Middle frontal gyrus (tissue), 1 donor: ENCODE data around the gene DISC1.
"Not testable (repeated sequence)": the region's sequence is repeated elsewhere in the genome, so short reads cannot be mapped to it uniquely, and the experiment has no call there.

Experiments used
- DNase-seq: peaks from one replicate; pipeline ENCODE4 v3.0.0-alpha.2; 2015; ENCODE audit warnings: low spot score; ENCODE audit errors: extremely low spot score

DISC1 gene

DNA sequence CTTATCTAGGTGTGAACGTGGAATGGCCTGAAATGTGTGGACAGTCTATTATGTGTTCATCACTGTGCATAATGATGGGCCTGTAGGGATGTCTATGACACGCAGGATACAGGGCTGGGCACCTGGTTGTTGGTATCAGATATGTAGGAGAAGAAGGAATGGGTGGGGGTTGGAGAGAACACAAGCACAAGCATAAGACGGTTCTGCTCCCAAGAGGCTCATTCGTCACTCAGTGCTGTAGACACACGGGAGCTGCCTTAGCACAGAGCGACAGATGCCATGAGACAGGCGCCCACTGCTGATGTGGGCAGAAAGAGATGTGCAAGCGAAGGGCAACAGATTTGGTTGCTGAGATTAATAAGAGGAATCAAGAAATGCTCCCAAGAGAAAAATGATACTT is 256.2 kb downstream of the DISC1 start:
- no peak for DNase-seq

- DNase-seq: no peak
These were observed 256.8 kb downstream of the DISC1 start for GRCh38 chr1:231883382-231883781.

DNA sequence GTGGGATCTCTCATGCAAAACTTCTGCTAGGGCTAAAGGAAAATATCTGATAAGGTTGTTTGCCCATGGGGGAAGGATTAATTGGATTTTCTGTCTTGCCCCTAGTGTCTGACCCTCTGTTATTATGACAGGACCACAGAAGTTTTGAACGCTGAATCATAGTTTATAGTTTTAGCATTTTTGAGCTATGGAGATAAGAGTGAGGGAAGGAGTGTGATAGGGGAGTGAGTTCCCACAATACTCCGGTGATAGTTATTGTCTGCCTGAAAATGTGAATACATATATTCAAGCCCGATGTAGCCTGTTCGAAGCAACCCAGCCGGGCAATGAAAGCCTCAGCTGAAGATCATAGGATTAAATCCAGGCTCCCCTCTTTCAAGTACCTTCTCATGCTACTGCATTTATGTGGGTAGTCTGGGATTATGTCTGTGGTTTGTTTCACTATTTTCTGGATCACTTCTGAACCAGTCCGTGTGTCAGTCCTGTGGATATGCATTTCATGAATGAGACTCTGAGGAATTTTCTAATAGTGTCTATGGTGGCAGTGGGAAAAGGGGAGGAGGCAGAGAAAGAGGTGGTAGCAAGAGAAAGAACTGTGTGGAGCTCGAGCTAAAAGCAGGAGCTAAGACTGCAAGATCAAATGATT is 258.7 kb downstream of the DISC1 start:
- no peak for DNase-seq

- DNase-seq: no peak
These were observed 260.6 kb downstream of the DISC1 start for GRCh38 chr1:231887166-231887565.

DNA sequence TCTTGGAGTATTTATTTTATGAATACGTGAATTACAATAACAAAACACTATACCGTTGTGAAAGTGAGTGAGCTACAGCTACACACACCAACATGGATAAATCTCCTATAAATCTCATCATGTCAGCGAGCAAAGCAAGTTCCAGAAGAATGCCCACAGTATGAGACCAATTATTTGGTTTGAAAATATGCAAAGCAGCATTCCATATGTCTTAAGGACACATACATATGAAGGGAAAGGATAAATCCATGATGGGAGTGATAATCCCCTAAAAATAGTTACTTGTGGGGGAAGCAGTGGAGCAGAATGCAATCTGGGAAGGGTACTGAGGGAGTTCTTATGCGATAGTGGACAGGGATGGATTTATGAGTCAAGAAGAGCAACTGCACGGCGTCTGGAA is 261.3 kb downstream of the DISC1 start:
- no peak for DNase-seq

DNA sequence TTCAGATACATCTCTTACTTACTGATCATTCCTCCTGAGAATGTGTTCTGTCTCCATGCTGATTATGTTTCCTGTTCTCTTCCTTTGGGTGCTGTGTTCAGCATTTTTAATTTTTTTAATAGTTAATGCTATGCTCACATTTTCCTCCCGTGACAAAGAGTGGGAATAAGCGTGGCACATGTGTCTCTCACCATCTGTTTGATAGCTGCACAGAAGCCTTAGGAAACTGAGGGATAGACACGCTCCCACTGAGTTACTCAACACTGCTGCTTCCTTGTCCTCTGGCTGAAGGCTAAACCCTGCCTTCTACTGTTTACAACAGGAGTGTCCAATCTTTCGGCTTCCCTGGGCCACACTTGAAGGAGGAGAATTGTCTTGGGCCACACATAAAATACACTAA is 264.2 kb downstream of the DISC1 start:
- no peak for DNase-seq

GRCh38 chr1:231893400-231894102 is 267.0 kb downstream of the DISC1 start:
- no peak for DNase-seq

GRCh38 chr1:231896806-231897205 is 270.2 kb downstream of the DISC1 start:
- DNase-seq: no peak

GRCh38 chr1:231899046-231899445 is 272.5 kb downstream of the DISC1 start:
- no peak for DNase-seq

DNA sequence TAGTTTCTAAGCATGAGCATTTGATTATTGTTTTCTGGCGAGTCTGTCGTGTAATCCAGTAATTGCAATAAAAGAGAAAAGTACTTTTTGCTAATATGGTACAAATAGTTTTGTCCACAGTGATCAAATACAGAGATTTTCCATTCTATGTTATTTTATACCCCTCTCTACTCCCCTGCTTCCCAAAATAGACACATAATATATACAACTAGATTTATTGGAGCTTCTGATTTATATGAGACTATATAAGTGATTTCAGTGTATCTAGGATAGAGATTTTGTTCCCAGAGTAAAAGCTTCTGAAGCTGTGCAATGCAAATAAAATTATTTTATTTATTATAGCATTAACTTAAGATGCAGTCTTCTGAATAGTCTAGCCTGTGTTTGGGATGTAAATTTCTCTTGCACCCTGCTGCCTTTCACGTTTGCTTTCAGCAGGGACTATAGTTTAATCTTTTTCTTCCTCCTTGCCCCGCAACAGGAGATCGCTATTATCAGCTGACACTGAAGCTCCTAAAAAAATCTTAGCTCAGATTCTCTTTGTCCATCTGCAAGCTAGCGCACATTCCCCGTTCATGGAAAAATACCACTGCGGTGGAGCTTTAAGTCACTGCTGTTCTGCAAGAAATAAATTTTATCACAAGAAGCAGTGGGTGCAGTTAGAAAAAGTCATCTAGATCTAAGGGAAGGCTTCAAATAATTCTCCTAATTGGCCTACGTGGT is 273.3 kb downstream of the DISC1 start:
- no peak for DNase-seq

GRCh38 chr1:231903586-231904081 is 277.0 kb downstream of the DISC1 start:
- DNase-seq: no peak

DNA sequence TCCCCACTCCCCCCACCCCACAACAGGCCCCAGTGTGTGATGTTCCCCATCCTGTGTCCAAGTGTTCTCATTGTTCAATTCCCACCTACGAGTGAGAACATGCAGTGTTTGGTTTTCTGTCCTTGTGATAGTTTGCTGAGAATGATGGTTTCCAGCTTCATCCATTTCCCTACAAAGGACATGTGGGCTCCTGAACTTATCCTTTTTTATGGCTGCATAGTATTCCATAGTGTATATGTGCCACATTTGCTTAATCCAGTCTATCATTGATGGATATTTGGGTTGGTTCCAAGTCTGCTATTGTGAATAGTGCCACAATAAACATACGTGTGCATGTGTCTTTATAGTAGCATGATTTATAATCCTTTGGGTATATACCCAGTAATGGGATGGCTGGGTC is 280.7 kb downstream of the DISC1 start:
- DNase-seq: not testable (repeated sequence)

DNA sequence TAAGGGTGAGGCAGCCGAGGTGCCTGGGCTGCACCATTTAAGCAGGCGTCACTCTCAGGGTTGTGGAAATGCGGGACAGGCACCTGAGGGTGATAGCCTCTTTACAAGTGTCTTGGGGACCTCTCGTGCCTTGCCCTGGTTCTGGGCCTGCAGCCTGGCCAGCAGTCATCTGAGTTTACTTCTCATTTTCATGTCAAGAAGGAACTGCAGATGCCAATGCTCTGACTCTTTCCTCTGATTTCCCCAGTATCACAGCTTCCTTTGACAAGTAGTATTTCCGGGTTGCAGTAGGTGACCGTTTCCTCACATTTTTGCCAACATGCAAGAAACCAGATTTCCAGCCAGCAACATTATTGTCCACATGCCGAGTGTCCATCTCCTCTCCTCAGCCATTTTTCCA is 286.9 kb downstream of the DISC1 start:
- no peak for DNase-seq

GRCh38 chr1:231918239-231919015 is 291.8 kb downstream of the DISC1 start:
- no peak for DNase-seq

GRCh38 chr1:231919239-231919885 is 292.8 kb downstream of the DISC1 start:
- no peak for DNase-seq

DNA sequence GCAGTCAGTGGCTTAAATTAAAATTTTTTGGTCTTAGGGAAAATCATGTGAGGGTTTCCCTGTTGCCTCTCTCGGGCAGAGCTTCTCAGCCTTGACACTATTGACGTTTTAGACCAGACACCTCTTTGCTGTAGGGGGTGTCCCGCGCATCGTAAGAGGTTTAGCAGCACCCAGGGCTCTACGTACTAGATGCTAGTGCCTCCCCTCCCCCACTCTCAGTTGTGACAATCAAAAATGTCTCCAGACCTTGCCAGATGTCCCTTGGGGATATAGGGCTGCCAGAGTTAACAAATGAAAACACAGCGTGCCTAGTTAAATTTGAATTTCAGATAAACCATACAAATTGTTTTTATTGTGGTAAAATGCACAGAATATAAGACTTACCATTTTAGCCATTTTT is 293.3 kb downstream of the DISC1 start:
- DNase-seq: no peak

DNA sequence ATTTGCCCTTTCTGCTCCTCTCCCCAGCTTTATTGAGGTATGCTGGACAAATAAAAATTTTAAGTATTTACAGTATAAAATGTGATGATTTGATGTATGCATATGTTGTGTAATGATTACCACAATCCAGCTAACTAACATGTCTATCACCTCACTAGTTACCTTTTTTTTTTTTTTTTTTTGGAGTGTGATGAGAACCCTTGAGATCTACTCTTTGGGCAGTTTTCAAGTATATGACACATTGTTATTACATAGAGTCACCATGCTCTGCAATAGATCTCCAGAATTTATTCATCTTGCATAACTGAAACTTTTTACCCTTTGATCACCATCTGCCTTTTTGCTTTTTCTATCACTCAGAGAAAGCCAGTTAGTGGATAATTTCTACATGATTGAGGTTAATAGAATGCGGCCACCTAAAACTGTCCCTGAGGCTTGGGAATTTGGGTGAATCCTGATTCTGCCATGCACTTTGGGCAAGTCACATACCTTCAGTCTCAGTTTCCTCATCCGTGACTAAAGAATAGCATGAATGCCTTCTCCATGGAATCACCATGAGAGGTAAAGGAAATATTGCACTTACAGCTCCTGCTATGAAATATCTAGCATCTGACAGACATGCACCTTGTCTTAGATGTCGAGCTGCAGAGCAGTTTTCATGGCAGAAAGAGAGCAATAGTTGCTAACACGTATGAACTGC is 295.2 kb downstream of the DISC1 start:
- DNase-seq: no peak

DNA sequence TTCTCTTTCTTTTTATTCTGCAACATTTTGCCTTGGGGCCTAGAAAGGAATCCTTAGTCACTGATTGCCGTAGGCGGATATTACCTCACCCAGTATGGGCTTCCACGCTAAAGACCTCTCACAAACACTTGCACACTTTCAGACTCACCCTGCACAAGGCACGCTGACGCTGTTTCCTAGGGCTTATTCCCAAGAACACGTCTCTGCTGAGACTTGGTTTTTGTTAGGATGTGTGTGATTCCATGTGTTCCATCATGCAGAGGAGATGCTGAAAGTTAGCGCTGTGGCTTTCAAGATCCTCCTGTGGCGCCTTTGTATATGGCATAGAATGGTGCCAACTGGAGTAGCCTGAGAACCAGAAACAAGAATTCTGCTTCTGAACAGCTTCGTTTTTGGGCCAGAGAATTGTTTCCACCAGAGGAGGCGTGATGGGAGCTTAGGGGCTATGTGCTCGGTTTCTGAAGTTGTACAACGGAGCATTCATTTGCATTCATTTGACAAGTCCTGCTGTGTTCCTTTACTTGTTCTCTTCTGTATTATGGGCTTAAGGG is 297.0 kb downstream of the DISC1 start:
- peak; percentile 31 for DNase-seq

DNA sequence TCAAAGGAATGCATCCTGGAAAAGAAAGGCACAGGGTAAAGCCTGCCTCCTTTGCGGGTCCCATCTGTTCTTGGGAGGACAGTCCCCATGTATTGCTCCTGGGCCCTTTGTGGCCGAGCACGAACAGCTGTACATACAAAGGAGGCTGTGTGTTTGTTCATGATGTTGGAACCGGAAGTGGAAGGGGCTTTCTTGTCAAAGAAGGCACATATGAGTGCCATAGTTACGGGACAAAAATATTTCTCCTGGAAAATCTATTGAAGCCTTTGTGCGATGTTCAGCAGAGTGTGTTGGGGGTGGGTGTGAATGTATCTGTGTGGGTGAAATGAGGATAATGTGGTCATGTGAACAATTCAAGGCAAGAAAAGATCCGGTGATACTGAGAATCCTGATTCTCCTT is 297.6 kb downstream of the DISC1 start:
- no peak for DNase-seq

- DNase-seq: no peak
These were observed 299.3 kb downstream of the DISC1 start for GRCh38 chr1:231925864-231926263.
